HepG2 (cell line): ENCODE data around the gene POF1B.

Experiments
- ELF1 ChIP-seq: sonication (generic); formaldehyde crosslinking; IDR thresholded peaks from 2 replicates; pipeline ENCODE4 v1.4.0; 2020; ENCODE audit warnings: missing genetic modification reagents
- KDM1A ChIP-seq: IDR thresholded peaks from 2 replicates; pipeline ENCODE4 v1.6.1; 2016; ENCODE audit warnings: missing compliant biosample characterization
- TF ChIP-seq, protein P1 (sequence below): sonication (generic); formaldehyde crosslinking; IDR thresholded peaks from 2 replicates; pipeline ENCODE4 v1.4.0; 2020; ENCODE audit warnings: mild to moderate bottlenecking, missing genetic modification reagents

- TF ChIP-seq KDM1A (CRISPR knock-in tag): no peak
- TF ChIP-seq, protein P1, sequence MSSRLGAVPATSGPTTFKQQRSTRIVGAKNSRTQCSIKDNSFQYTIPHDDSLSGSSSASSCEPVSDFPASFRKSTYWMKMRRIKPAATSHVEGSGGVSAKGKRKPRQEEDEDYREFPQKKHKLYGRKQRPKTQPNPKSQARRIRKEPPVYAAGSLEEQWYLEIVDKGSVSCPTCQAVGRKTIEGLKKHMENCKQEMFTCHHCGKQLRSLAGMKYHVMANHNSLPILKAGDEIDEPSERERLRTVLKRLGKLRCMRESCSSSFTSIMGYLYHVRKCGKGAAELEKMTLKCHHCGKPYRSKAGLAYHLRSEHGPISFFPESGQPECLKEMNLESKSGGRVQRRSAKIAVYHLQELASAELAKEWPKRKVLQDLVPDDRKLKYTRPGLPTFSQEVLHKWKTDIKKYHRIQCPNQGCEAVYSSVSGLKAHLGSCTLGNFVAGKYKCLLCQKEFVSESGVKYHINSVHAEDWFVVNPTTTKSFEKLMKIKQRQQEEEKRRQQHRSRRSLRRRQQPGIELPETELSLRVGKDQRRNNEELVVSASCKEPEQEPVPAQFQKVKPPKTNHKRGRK (CRISPR knock-in tag): no peak
- no peak for TF ChIP-seq ELF1 (CRISPR knock-in tag)
Observed at GRCh38 chrX:85391878-85392238, 12.4 kb upstream of the POF1B start.
